ENCODE measurements around the gene CUX1. TPM values are rescaled to one million over a fixed set of nuclear protein-coding genes. Genes with fewer than 3 reads are reported as not detected.

CUX1 gene
- total and polyA plus RNA-seq, 10 of the 15 experiments (the other 5 are each of a cell fraction or from before 2014, with no cell fraction given) = 6.1 to 48.6 (median 25.9) TPM

GRCh38 chr7:102167254-102167653 is 349.8 kb downstream of the CUX1 start:
- ChIA-PET SMC1A (ENCODE audit: uncharacterized antibody, unreplicated experiment) (no interaction called here), RAD21 (ENCODE audit: unreplicated experiment) (no interaction called here), POLR2A (no interaction called here), CTCF (no interaction called here)
- FAIRE-seq = no peak
- no peak for DNase-seq (ENCODE audit: low read depth, low spot score)
- Histone ChIP-seq H3K4me2 (ENCODE audit: control insufficient read depth, insufficient read depth) (no peak overlapping the region), H2AFZ (ENCODE audit: control insufficient read depth, low read depth, low read length) (no peak overlapping the region), H3K4me1 (ENCODE audit: control insufficient read depth, insufficient read depth, low read length) (no peaks in the 10 kb centered on the region), H3K36me3 (ENCODE audit: control insufficient read depth in 2 of 2, insufficient read depth in 2 of 2, low read length in 1 of 2) (peaks cover 0 to 8% of the 10 kb centered on the region in 2 experiments), H3K9ac (ENCODE audit: control insufficient read depth, insufficient read depth, low read length) (no peak overlapping the region), H3K79me2 (ENCODE audit: control insufficient read depth, insufficient read depth, low read length) (no peaks in the 10 kb centered on the region), H3K27ac (ENCODE audit: control insufficient read depth, insufficient read depth) (no peak overlapping the region), H3K4me3 (no peak overlapping the region), H3K27me3 (replicated peaks in 1 of 2; ENCODE audit: control insufficient read depth in 2 of 2, insufficient read depth in 2 of 2, low read length in 1 of 2) (no peaks in the 10 kb centered on the region), H4K20me1 (ENCODE audit: control insufficient read depth, insufficient read depth) (no peaks in the 10 kb centered on the region), H3K9me3 (replicated peaks; ENCODE audit: control insufficient read depth, insufficient read depth, low read length) (no peaks in the 10 kb centered on the region)
- in situ Hi-C loops (cut with MboI) = no loop called here
- intact Hi-C loops (cut with micrococcal nuclease; ENCODE audit: unreplicated experiment) = no loop called here
- 96% methylated on average over 6 of the region's 6 CpGs for WGBS (ENCODE audit: insufficient coverage, insufficient replicate concordance, low lambda C conversion rate, missing lambda C conversion rate)
- no TSS peak for BruUV-seq (replicated peaks)
- no peak for ATAC-seq
- TF ChIP-seq CEBPB (IDR thresholded peaks at IDR 0.05; ENCODE audit: borderline replicate concordance in 1 of 2, low read depth in 2 of 2, low read length in 2 of 2) = no peak
- TF ChIP-seq NFXL1 (IDR thresholded peaks at IDR 0.05; ENCODE audit: borderline replicate concordance) = no peak
- TF ChIP-seq REST (IDR thresholded peaks at IDR 0.05; ENCODE audit: low read depth, low read length) = no peak
- no peak for TF ChIP-seq IKZF1 (conservative IDR thresholded peaks at IDR 0.05)
- TF ChIP-seq TCF7 (IDR thresholded peaks at IDR 0.05; ENCODE audit: borderline replicate concordance) = no peak
- no peak for TF ChIP-seq GATAD2B (conservative IDR thresholded peaks at IDR 0.05; ENCODE audit: low read depth)
- TF ChIP-seq BCLAF1 (IDR thresholded peaks at IDR 0.05) = no peak
- no peak for TF ChIP-seq MTA3 (IDR thresholded peaks at IDR 0.05; ENCODE audit: borderline replicate concordance, low read length)
- no peak for TF ChIP-seq CHD1 (IDR thresholded peaks at IDR 0.05; ENCODE audit: low read depth, low read length)
- TF ChIP-seq CHD2 (IDR thresholded peaks at IDR 0.05; ENCODE audit: borderline replicate concordance, low read depth, low read length) = no peak
- TF ChIP-seq CREB1 (IDR thresholded peaks at IDR 0.05; ENCODE audit: low read depth) = no peak
- TF ChIP-seq PAX5 (IDR thresholded peaks at IDR 0.05; ENCODE audit: borderline replicate concordance, low read depth, low read length) = no peak
- no peak for TF ChIP-seq ZNF687 (IDR thresholded peaks at IDR 0.05)
- no peak for TF ChIP-seq ESRRA (IDR thresholded peaks at IDR 0.05; ENCODE audit: low read length)
- no peak for TF ChIP-seq ZNF207 (IDR thresholded peaks at IDR 0.05; ENCODE audit: borderline replicate concordance)
- TF ChIP-seq KDM1A (IDR thresholded peaks at IDR 0.05; ENCODE audit: borderline replicate concordance) = no peak
